Neural progenitor cell (in vitro differentiated cells): ENCODE data around the gene DAP3. TPM values are rescaled to one million over a fixed set of nuclear protein-coding genes. Genes with fewer than 3 reads are reported as not detected.
"Not testable (repeated sequence)": the region's sequence is repeated elsewhere in the genome, so short reads cannot be mapped to it uniquely, and the experiment has no call there.

ENCODE experiments used
- DNase-seq: peaks from one replicate; pipeline ENCODE4 v3.0.0-alpha.2; 2016; ENCODE audit warnings: low spot score
- H2AFZ ChIP-seq: fragments of 200-600 bp; sonication (generic); replicated peaks from 2 replicates; pipeline ENCODE4 v1.6.1; 2016; ENCODE audit warnings: antibody characterized with exemption
- H3F3A ChIP-seq: fragments of 200-600 bp; sonication (generic); 2 replicates; pipeline ENCODE4 v1.6.1; 2016; ENCODE audit warnings: antibody characterized with exemption, low read depth
- H3K27ac ChIP-seq: fragments of 200-600 bp; sonication (generic); 2 replicates; pipeline ENCODE4 v1.5.1; 2016; ENCODE audit warnings: mild to moderate bottlenecking
- H3K27me3 ChIP-seq: fragments of 200-600 bp; sonication (generic); 2 replicates; pipeline ENCODE4 v1.6.1; 2016; ENCODE audit warnings: mild to moderate bottlenecking, moderate library complexity
- H3K36me3 ChIP-seq: fragments of 200-600 bp; sonication (generic); 2 replicates; pipeline ENCODE4 v1.5.1; 2016
- H3K4me1 ChIP-seq: fragments of 200-600 bp; sonication (generic); 2 replicates; pipeline ENCODE4 v1.6.1; 2016; ENCODE audit warnings: mixed run types
- H3K4me2 ChIP-seq: fragments of 200-600 bp; sonication (generic); 2 replicates; pipeline ENCODE4 v1.6.1; 2016
- H3K4me3 ChIP-seq: fragments of 200-600 bp; sonication (generic); 2 replicates; pipeline ENCODE4 v1.5.1; 2016
- H3K79me2 ChIP-seq: fragments of 200-600 bp; sonication (generic); 2 replicates; pipeline ENCODE4 v1.6.1; 2016; ENCODE audit warnings: low read depth
- H3K9ac ChIP-seq: fragments of 200-600 bp; sonication (generic); 2 replicates; pipeline ENCODE4 v1.6.1; 2016
- H3K9me3 ChIP-seq: fragments of 200-600 bp; sonication (generic); 2 replicates; pipeline ENCODE4 v1.5.1; 2016; ENCODE audit warnings: low read depth
- H4K20me1 ChIP-seq: fragments of 200-600 bp; sonication (generic); 2 replicates; pipeline ENCODE4 v1.6.1; 2016; ENCODE audit warnings: low read depth
- H3K27ac Mint-ChIP-seq: 3 replicates; pipeline ENCODE4 v1.8.0; 2021; ENCODE audit warnings: mixed read lengths
- H3K27me3 Mint-ChIP-seq: 2 replicates; pipeline ENCODE4 v1.8.0; 2022; ENCODE audit warnings: low read depth, mild to moderate bottlenecking, inconsistent platforms, moderate library complexity, mixed read lengths; ENCODE audit not compliant: insufficient read depth
- H3K36me3 Mint-ChIP-seq: 3 replicates; pipeline ENCODE4 v1.8.0; 2021; ENCODE audit warnings: mixed read lengths
- H3K4me1 Mint-ChIP-seq: 3 replicates; pipeline ENCODE4 v1.8.0; 2021; ENCODE audit warnings: mixed read lengths
- H3K4me3 Mint-ChIP-seq: 3 replicates; pipeline ENCODE4 v1.8.0; 2021; ENCODE audit warnings: mild to moderate bottlenecking, moderate library complexity, mixed read lengths
- H3K9me3 Mint-ChIP-seq: 3 replicates; pipeline ENCODE4 v1.8.0; 2020; ENCODE audit warnings: mixed read lengths
- EZH2 ChIP-seq: fragments of 200-600 bp; sonication (generic); IDR thresholded peaks from 2 replicates; pipeline ENCODE4 v1.6.1; 2017; ENCODE audit warnings: antibody characterized with exemption, mild to moderate bottlenecking, moderate library complexity
- EZH2phosphoT487 ChIP-seq: fragments of 200-600 bp; sonication (generic); IDR thresholded peaks from 2 replicates; pipeline ENCODE4 v1.6.1; 2017; ENCODE audit warnings: antibody characterized with exemption
- total RNA-seq: library from RNA; depleted of rRNA; stranded (reverse); fragments of >200 nt; gene quantifications from 2 replicates; pipeline ENCODE4 v1.2.3, GENCODE V29; 2015; ENCODE audit warnings: low replicate concordance
- TF ChIP-seq, protein P1 (sequence below): fragments of 200-600 bp; sonication (generic); IDR thresholded peaks from 2 replicates; pipeline ENCODE4 v1.5.1; 2017; ENCODE audit warnings: antibody characterized with exemption, mild to moderate bottlenecking

Gene DAP3
- total RNA-seq, 1 donor from 2014 or later, result 70.9 TPM

DNA sequence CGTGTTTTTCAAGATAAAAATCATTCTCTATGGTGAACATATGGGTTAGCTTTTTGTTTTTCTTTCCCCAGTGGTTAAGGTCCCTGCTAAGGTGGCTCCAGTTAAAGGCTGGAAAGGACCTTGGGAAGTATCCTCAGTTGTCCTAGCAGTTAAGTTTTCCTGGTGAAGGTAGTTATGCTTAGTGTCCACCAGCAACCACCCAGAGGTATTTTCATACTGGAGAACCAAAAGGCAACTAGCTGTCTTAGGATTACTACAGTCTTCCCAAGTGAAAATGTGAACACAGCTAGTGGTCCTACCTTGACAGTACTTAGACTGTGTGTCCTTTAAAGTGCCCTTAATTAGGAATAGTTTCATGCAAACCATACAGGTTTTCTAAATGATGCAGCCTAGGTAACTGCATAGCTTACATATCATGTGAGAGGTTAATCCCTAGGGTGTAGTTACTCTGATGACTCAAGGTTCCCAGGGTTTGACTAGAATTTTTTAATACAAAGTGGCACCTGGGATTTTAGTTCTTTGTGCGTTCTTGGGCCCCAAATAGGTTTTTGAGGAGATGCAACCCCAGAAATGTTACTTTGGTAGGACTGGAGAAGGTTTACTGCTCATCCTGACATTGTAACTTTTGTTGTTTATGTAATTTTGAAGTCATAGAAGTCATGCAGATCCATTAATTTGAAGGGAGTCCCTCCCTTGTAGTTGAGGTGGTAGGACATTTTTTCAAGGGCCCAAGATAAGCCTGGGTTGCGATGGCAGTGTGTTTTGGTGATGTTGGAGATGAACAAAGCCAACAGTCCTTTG lies 36.8 kb upstream of the DAP3 start:
- Histone ChIP-seq H2AFZ (no peak overlapping the region), H3K4me2 (no peak overlapping the region)

DNA sequence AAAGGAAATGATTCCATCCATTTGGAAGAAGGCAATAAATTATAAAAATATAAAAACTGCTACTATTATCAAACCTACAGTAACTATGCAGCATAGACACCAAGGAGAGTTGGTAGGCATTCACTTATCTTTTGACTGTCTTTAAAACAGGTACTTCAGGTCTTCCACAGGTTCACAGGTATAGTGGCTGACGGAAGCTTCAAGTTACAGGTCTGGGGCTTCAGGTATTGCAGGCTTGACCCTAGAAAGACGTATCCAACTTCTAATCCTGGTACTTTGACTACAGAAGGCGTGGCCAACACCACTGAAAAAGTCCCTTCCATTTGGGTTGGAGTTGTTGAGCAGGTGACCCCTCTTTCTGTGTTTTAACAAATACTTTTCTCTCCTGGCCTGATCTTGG lies 35.9 kb upstream of the DAP3 start:
- Histone ChIP-seq H4K20me1 (no peaks in the 10 kb centered on the region), H2AFZ (no peak overlapping the region), H3K27ac (no peak overlapping the region), H3K4me2 (no peak overlapping the region), H3F3A (peaks cover 10% of the 10 kb centered on the region), H3K9me3 (no peaks in the 10 kb centered on the region), H3K4me3 (no peak overlapping the region), H3K9ac (no peak overlapping the region), H3K27me3 (no peaks in the 10 kb centered on the region), H3K4me1 (peaks cover 4% of the 10 kb centered on the region), H3K79me2 (no peaks in the 10 kb centered on the region), H3K36me3 (no peaks in the 10 kb centered on the region)
- DNase-seq, result no peak
- TF ChIP-seq, protein P1, sequence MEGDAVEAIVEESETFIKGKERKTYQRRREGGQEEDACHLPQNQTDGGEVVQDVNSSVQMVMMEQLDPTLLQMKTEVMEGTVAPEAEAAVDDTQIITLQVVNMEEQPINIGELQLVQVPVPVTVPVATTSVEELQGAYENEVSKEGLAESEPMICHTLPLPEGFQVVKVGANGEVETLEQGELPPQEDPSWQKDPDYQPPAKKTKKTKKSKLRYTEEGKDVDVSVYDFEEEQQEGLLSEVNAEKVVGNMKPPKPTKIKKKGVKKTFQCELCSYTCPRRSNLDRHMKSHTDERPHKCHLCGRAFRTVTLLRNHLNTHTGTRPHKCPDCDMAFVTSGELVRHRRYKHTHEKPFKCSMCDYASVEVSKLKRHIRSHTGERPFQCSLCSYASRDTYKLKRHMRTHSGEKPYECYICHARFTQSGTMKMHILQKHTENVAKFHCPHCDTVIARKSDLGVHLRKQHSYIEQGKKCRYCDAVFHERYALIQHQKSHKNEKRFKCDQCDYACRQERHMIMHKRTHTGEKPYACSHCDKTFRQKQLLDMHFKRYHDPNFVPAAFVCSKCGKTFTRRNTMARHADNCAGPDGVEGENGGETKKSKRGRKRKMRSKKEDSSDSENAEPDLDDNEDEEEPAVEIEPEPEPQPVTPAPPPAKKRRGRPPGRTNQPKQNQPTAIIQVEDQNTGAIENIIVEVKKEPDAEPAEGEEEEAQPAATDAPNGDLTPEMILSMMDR, result no peak
- TF ChIP-seq EZH2phosphoT487, result no peak
- TF ChIP-seq EZH2, result no peak
- no peak overlapping the region for H3K4me3 Mint-ChIP-seq
- H3K36me3 Mint-ChIP-seq, result peaks cover 2% of the 10 kb centered on the region
- peaks cover 3% of the 10 kb centered on the region for H3K27me3 Mint-ChIP-seq
- H3K4me1 Mint-ChIP-seq, result peaks cover 7% of the 10 kb centered on the region
- H3K27ac Mint-ChIP-seq, result no peak overlapping the region
- H3K9me3 Mint-ChIP-seq, result no peaks in the 10 kb centered on the region

More for the DNA sequence above, 36.8 kb upstream of the DAP3 start:
- no peak overlapping the region for H3K9ac ChIP-seq
- H3K9me3 ChIP-seq, result no peaks in the 10 kb centered on the region
- Mint-ChIP-seq H3K27me3 (peaks cover 3% of the 10 kb centered on the region), H3K36me3 (no peaks in the 10 kb centered on the region), H3K4me1 (peaks cover 7% of the 10 kb centered on the region), H3K4me3 (no peak overlapping the region), H3K9me3 (no peaks in the 10 kb centered on the region), H3K27ac (no peak overlapping the region)
- H3K79me2 ChIP-seq, result no peaks in the 10 kb centered on the region
- no peak for DNase-seq
- H3F3A ChIP-seq, result peaks cover 10% of the 10 kb centered on the region
- no peak overlapping the region for H3K27ac ChIP-seq
- H4K20me1 ChIP-seq, result no peaks in the 10 kb centered on the region
- H3K27me3 ChIP-seq, result no peaks in the 10 kb centered on the region
- H3K36me3 ChIP-seq, result no peaks in the 10 kb centered on the region
- TF ChIP-seq, protein P1, result no peak
- TF ChIP-seq EZH2 (no peak), EZH2phosphoT487 (no peak)
- H3K4me1 ChIP-seq, result peaks cover 4% of the 10 kb centered on the region
- H3K4me3 ChIP-seq, result no peak overlapping the region

DNA sequence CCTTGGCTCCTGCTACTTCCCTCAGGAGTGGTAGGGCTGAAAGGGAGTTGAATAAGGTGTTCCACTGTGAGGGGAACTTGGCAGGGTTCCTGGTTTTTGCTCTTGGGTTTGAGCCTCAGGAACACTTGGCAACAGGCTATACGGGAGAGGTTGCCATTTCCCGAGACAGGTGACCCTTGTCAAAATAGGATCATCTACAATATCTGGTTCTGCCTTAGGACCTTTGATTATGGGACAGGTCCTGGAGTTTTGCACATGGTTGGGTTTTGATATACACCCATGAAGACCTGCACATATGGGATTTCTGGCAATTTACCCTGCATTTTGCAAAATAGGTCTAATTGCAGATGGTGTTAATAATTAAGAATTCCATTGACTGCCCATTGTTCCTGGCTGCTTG lies 31.4 kb upstream of the DAP3 start:
- TF ChIP-seq, protein P1, result no peak
- TF ChIP-seq EZH2phosphoT487, result no peak
- TF ChIP-seq EZH2, result no peak
- no peaks in the 10 kb centered on the region for H3K27me3 Mint-ChIP-seq
- Histone ChIP-seq H3K27me3 (no peaks in the 10 kb centered on the region), H3K4me3 (no peak overlapping the region), H3K4me1 (no peaks in the 10 kb centered on the region), H3K9ac (no peak overlapping the region), H2AFZ (no peak overlapping the region), H3K9me3 (no peaks in the 10 kb centered on the region), H4K20me1 (no peaks in the 10 kb centered on the region), H3K36me3 (peaks cover 2% of the 10 kb centered on the region), H3F3A (no peaks in the 10 kb centered on the region), H3K4me2 (no peak overlapping the region), H3K79me2 (no peaks in the 10 kb centered on the region), H3K27ac (no peak overlapping the region)
- H3K4me3 Mint-ChIP-seq, result no peak overlapping the region
- no peak for DNase-seq
- H3K4me1 Mint-ChIP-seq, result no peaks in the 10 kb centered on the region
- no peaks in the 10 kb centered on the region for H3K9me3 Mint-ChIP-seq
- H3K27ac Mint-ChIP-seq, result no peak overlapping the region
- peaks cover 34% of the 10 kb centered on the region for H3K36me3 Mint-ChIP-seq

DNA sequence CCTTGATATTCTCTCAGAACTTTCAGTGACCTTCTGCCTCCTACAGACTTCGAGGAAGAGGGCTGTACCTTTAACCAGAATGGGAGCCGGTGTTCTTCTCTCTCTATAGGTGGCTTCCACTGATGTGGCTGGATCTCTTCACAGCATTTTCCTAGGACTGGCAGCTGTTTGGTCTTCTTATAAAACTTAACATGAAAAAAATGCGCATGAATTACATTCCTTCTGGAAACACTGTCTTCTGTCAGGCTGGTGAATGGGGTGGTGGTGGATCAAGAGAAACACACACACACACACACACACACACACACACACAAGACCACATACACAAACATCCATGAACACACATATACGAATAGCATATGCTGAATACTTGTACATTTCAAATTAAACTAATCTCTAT lies 27.7 kb upstream of the DAP3 start:
- H3K27ac Mint-ChIP-seq, H3K4me2 ChIP-seq, H3K27ac ChIP-seq, H4K20me1 ChIP-seq, H3K9me3 Mint-ChIP-seq, H3K27me3 ChIP-seq, H3K4me1 Mint-ChIP-seq, H3K4me3 ChIP-seq, H3K79me2 ChIP-seq, H3K4me3 Mint-ChIP-seq, H3K4me1 ChIP-seq, H3K36me3 ChIP-seq, H3K27me3 Mint-ChIP-seq, DNase-seq, H2AFZ ChIP-seq, H3K9me3 ChIP-seq, H3K9ac ChIP-seq, H3F3A ChIP-seq: not testable (repeated sequence)
- peaks cover 44% of the 10 kb centered on the region for H3K36me3 Mint-ChIP-seq
